SK-N-SH (cell line): ENCODE results near the gene FRYL. TPM values are rescaled to one million over a fixed set of nuclear protein-coding genes. Genes with fewer than 3 reads are reported as not detected.

Experiments used
- CTCF ChIA-PET: fragments of 300-600, 350-600 bp; formaldehyde crosslinking; extraction: SDS; loops from one replicate; lab custom pipeline; 2021; lab: Yijun Ruan, JAX
- POLR2A ChIA-PET: fragments of 350-600 bp; sonication (Branson Sonifier 250); formaldehyde crosslinking; extraction: SDS; loops from one replicate; lab custom pipeline; 2020; ENCODE audit warnings: antibody characterized with exemption, inconsistent platforms; lab: Yijun Ruan, JAX
- DNase-seq: peaks from one replicate; pipeline ENCODE4 v3.0.0; 2012
- H2AFZ ChIP-seq: fragments of 200-600 bp; sonication (generic); 2 replicates; pipeline ENCODE4 v1.8.1; 2016; ENCODE audit warnings: antibody characterized with exemption, mild to moderate bottlenecking, low read depth
- H3F3A ChIP-seq: fragments of 200-600 bp; sonication (generic); replicated peaks from 2 replicates; pipeline ENCODE3; 2016; ENCODE audit warnings: antibody characterized with exemption, mild to moderate bottlenecking; ENCODE audit not compliant: insufficient read depth
- H3K27ac ChIP-seq, 2 experiments: fragments of 200-500 bp in 1 of 2; fragments of 200-600 bp in 1 of 2; sonication (Bioruptor generic) in 1 of 2; sonication (generic), shearing (Covaris generic) in 1 of 2; 2 replicates each; pipeline versions ENCODE4 v1.5.1 to v1.6.1; 2014 to 2016; ENCODE audit warnings: low read depth in 2 of 2, inconsistent platforms in 1 of 2, low read length in 1 of 2, mild to moderate bottlenecking in 1 of 2, mixed read lengths in 1 of 2
- H3K27me3 ChIP-seq: fragments of 200-600 bp; sonication (generic), shearing (Covaris generic); 2 replicates; pipeline ENCODE4 v1.6.1; 2016; ENCODE audit warnings: mixed run types; ENCODE audit not compliant: insufficient read depth
- H3K36me3 ChIP-seq, 2 experiments: fragments of 200-500 bp in 1 of 2; fragments of 200-600 bp in 1 of 2; sonication (Bioruptor generic) in 1 of 2; sonication (generic) in 1 of 2; replicated peaks in 1 of 2; 2 replicates each; pipeline versions ENCODE3 to v1.5.1; 2014 to 2016; ENCODE audit warnings: low read length in 1 of 2, mild to moderate bottlenecking in 1 of 2; ENCODE audit not compliant: insufficient read depth in 2 of 2, control insufficient read depth in 1 of 2
- H3K4me1 ChIP-seq, 2 experiments: fragments of 200-500 bp in 1 of 2; fragments of 200-600 bp in 1 of 2; sonication (Bioruptor generic) in 1 of 2; sonication (generic), shearing (Covaris generic) in 1 of 2; 2 replicates each; pipeline versions ENCODE4 v1.5.1 to v1.6.1; 2014 to 2016; ENCODE audit warnings: low read depth in 1 of 2, low read length in 1 of 2, mixed run types in 1 of 2; ENCODE audit not compliant: insufficient read depth in 2 of 2, control insufficient read depth in 1 of 2
- H3K4me2 ChIP-seq: fragments of 200-600 bp; sonication (generic), shearing (Covaris generic); 2 replicates; pipeline ENCODE4 v1.6.1; 2017; ENCODE audit warnings: mixed run types
- H3K4me3 ChIP-seq, 2 experiments: fragments of 200-500 bp in 1 of 2; fragments of 200-600 bp in 1 of 2; sonication (Bioruptor generic) in 1 of 2; sonication (generic), shearing (Covaris generic) in 1 of 2; 2 replicates each; pipeline versions ENCODE4 v1.5.1 to v1.8.1; 2014 to 2016; ENCODE audit warnings: low read depth in 2 of 2, inconsistent platforms in 1 of 2, low read length in 1 of 2, mild to moderate bottlenecking in 1 of 2, mixed read lengths in 1 of 2, moderate library complexity in 1 of 2
- H3K79me2 ChIP-seq: fragments of 200-600 bp; sonication (generic); 2 replicates; pipeline ENCODE4 v1.8.1; 2017; ENCODE audit warnings: mild to moderate bottlenecking; ENCODE audit not compliant: insufficient read depth
- H3K9ac ChIP-seq: fragments of 200-600 bp; sonication (generic); 2 replicates; pipeline ENCODE4 v1.6.1; 2017; ENCODE audit warnings: mixed run types
- H3K9me2 ChIP-seq: fragments of 200-600 bp; sonication (generic); 2 replicates; pipeline ENCODE4 v1.6.1; 2017; ENCODE audit warnings: mixed run types
- H3K9me3 ChIP-seq: fragments of 200-600 bp; sonication (generic); 2 replicates; pipeline ENCODE4 v1.6.1; 2017; ENCODE audit warnings: mixed run types, mild to moderate bottlenecking, moderate library complexity
- H4K20me1 ChIP-seq: fragments of 200-600 bp; sonication (generic); 2 replicates; pipeline ENCODE4 v1.6.1; 2017; ENCODE audit warnings: mild to moderate bottlenecking, mixed run types; ENCODE audit not compliant: insufficient read depth
- EP300 ChIP-seq, 2 experiments: IDR thresholded peaks; 2 replicates each; pipeline versions ENCODE4 v1.4.0 to v1.6.1; 2012; ENCODE audit warnings: borderline replicate concordance in 1 of 2, low read depth in 1 of 2, low read length in 1 of 2
- FOSL2 ChIP-seq: IDR thresholded peaks from 2 replicates; pipeline ENCODE4 v1.4.0; 2012; ENCODE audit warnings: low read depth, mild to moderate bottlenecking, moderate library complexity, borderline replicate concordance
- FOXJ3 ChIP-seq: sonication (generic); formaldehyde crosslinking; IDR thresholded peaks from 2 replicates; pipeline ENCODE4 v1.5.1; 2020; ENCODE audit warnings: mild to moderate bottlenecking, missing genetic modification reagents
- GABPA ChIP-seq: IDR thresholded peaks from 2 replicates; pipeline ENCODE4 v1.4.0; 2012; ENCODE audit warnings: low read depth, mild to moderate bottlenecking
- MXI1 ChIP-seq: IDR thresholded peaks from 2 replicates; pipeline ENCODE4 v1.6.1; 2012; ENCODE audit warnings: mild to moderate bottlenecking, low read depth, low read length, improper control_type of control experiment
- NFIC ChIP-seq: IDR thresholded peaks from 2 replicates; pipeline ENCODE4 v1.4.0; 2012; ENCODE audit warnings: borderline replicate concordance
- NRF1 ChIP-seq: IDR thresholded peaks from 2 replicates; pipeline ENCODE4 v1.6.1; 2012; ENCODE audit warnings: low read depth, mild to moderate bottlenecking, low read length
- POLR2AphosphoS5 ChIP-seq: IDR thresholded peaks from 2 replicates; pipeline ENCODE4 v1.6.1; 2012; ENCODE audit warnings: low read depth, low read length
- RAD21 ChIP-seq: IDR thresholded peaks from 2 replicates; pipeline ENCODE4 v1.6.1; 2012; ENCODE audit warnings: mild to moderate bottlenecking, low read length
- RCOR1 ChIP-seq: fragments of 150-350 bp; IDR thresholded peaks from 2 replicates; pipeline ENCODE4 v1.6.1; 2017; ENCODE audit warnings: antibody characterized with exemption, low read length
- RXRA ChIP-seq: IDR thresholded peaks from 2 replicates; pipeline ENCODE4 v1.4.0; 2012; ENCODE audit warnings: low read depth, mild to moderate bottlenecking, borderline replicate concordance
- SIN3A ChIP-seq: IDR thresholded peaks from 2 replicates; pipeline ENCODE4 v1.6.1; 2012; ENCODE audit warnings: low read depth, mild to moderate bottlenecking, low read length, moderate library complexity, borderline replicate concordance
- SMC3 ChIP-seq: IDR thresholded peaks from 2 replicates; pipeline ENCODE4 v1.6.1; 2012; ENCODE audit warnings: low read depth, low read length, improper control_type of control experiment
- TAF1 ChIP-seq: IDR thresholded peaks from 2 replicates; pipeline ENCODE4 v1.6.1; 2012; ENCODE audit warnings: low read depth, mild to moderate bottlenecking, low read length, moderate library complexity, borderline replicate concordance
- TEAD4 ChIP-seq: IDR thresholded peaks from 2 replicates; pipeline ENCODE4 v1.4.0; 2012; ENCODE audit warnings: mild to moderate bottlenecking, borderline replicate concordance; ENCODE audit not compliant: insufficient read depth
- YY1 ChIP-seq: IDR thresholded peaks from 2 replicates; pipeline ENCODE4 v1.4.0; 2012; ENCODE audit warnings: low read depth, mild to moderate bottlenecking
- WGBS: methylation state at CpG from one replicate; pipeline ENCODE4 v1.1.6; 2017; ENCODE audit warnings: low lambda C conversion rate; 5-methylcytosine and 5-hydroxymethylcytosine counted together
- polyA plus RNA-seq, 3 experiments: library from polyadenylated mRNA; depleted of rRNA; stranded (reverse); fragments of >200 nt; gene quantifications; 2 replicates each; pipeline ENCODE4 v1.2.3, GENCODE V29; 2012
- TF ChIP-seq, protein P1 (sequence below): fragments of 150-350 bp; IDR thresholded peaks from 2 replicates; pipeline ENCODE4 v1.6.1; 2017; ENCODE audit warnings: antibody characterized with exemption, low read length, low read depth, borderline replicate concordance
- TF ChIP-seq, protein P2 (sequence below): IDR thresholded peaks from 2 replicates; pipeline ENCODE4 v1.4.0; 2012; ENCODE audit warnings: low read depth, borderline replicate concordance

The FRYL gene
- polyA plus RNA-seq, 1 of the 3 experiments (the other 2 are of a cell fraction) = 8.2 TPM

GRCh38 chr4:48504026-48504330, 276.1 kb downstream of the FRYL start:
- ChIA-PET CTCF (interaction anchor here (1.1 kb wide), 1 partner anchor 33 kb away, joined by 3 read pairs; no protein-coding TSS in a partner anchor), POLR2A (no interaction called here)
- H3F3A ChIP-seq = peaks cover 7% of the 10 kb centered on the region
- H3K4me1 ChIP-seq = no peaks in the 10 kb centered on the region; a peak in 2 of 4 replicates
- DNase-seq = no peak
- H4K20me1 ChIP-seq = no peaks in the 10 kb centered on the region
- H3K4me3 ChIP-seq = no peak overlapping the region
- TF ChIP-seq, protein P1, sequence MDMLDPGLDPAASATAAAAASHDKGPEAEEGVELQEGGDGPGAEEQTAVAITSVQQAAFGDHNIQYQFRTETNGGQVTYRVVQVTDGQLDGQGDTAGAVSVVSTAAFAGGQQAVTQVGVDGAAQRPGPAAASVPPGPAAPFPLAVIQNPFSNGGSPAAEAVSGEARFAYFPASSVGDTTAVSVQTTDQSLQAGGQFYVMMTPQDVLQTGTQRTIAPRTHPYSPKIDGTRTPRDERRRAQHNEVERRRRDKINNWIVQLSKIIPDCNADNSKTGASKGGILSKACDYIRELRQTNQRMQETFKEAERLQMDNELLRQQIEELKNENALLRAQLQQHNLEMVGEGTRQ = no peak
- TF ChIP-seq SIN3A = no peak
- TF ChIP-seq FOSL2 = no peak
- no peak for TF ChIP-seq MXI1
- TF ChIP-seq YY1 = no peak
- no peak for TF ChIP-seq NFIC
- peaks cover 62 to 69% of the 10 kb centered on the region in 2 experiments for H3K36me3 ChIP-seq
- WGBS = 95% methylated on average over 2 of the region's 2 CpGs
- H3K27ac ChIP-seq = no peak overlapping the region
- H3K4me2 ChIP-seq = no peak overlapping the region
- no peaks in the 10 kb centered on the region for H3K27me3 ChIP-seq
- no peaks in the 10 kb centered on the region for H3K9me3 ChIP-seq
- H2AFZ ChIP-seq = no peak overlapping the region
- no peak overlapping the region for H3K9ac ChIP-seq
- no peaks in the 10 kb centered on the region for H3K9me2 ChIP-seq
- H3K79me2 ChIP-seq = no peaks in the 10 kb centered on the region; the same call in 1 of the 2 replicates

DNA sequence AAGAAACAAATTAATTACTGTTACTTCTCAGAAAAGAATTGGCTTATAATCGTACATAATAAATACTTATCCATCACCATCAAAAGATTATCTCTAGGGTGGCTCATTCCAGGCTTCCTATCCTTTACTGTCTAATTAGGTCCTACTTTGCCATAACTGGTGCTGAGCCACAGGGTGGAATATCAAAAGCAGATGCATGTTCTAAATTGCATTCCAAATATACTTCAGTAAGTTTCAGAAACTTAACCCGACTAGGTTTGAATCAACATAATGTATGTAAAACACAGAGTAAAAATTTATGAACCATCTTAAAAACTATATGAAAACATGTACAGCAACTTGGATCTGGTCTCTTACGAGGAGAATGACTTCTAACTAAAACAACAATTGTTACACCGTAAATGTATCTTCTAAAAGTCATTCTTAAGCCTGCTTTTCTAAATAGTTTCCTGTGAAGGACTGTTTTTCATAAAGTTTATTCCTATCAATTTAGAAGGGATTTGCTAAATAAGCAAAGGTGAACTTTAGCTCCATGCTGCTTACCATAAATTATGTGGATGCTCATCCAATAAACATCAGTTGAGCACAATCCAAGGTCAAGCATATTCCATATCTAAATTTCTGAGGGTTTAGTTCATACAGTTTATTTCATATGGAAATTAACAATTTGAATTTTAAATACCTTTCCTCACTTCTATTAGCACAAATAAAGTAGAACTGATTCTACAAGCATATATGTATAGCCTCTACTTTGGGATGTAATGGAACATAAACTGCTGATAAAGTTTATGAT, 276.6 kb downstream of the FRYL start:
- no peaks in the 10 kb centered on the region; a peak in 2 of 4 replicates for H3K4me1 ChIP-seq
- no peak overlapping the region for H3K4me2 ChIP-seq
- 52% methylated on average over 4 of the region's 4 CpGs for WGBS

More for the DNA sequence above, 276.6 kb downstream of the FRYL start:
- no peak overlapping the region for H2AFZ ChIP-seq
- H3K9me3 ChIP-seq = no peaks in the 10 kb centered on the region
- H3K79me2 ChIP-seq = no peaks in the 10 kb centered on the region; the same call in 1 of the 2 replicates
- H3F3A ChIP-seq = peaks cover 7% of the 10 kb centered on the region
- peaks cover 64 to 69% of the 10 kb centered on the region in 2 experiments for H3K36me3 ChIP-seq
- TF ChIP-seq GABPA (no peak), TAF1 (no peak), EP300 (IDR thresholded peaks at IDR 0.05; ENCODE audit: borderline replicate concordance in 1 of 2, low read depth in 1 of 2, low read length in 1 of 2) (no peak), SMC3 (no peak), FOXJ3 (CRISPR knock-in tag) (no peak), RCOR1 (no peak), TEAD4 (no peak), RAD21 (no peak), NRF1 (no peak), RXRA (no peak), POLR2AphosphoS5 (no peak), FOSL2 (no peak)
- TF ChIP-seq, protein P2, sequence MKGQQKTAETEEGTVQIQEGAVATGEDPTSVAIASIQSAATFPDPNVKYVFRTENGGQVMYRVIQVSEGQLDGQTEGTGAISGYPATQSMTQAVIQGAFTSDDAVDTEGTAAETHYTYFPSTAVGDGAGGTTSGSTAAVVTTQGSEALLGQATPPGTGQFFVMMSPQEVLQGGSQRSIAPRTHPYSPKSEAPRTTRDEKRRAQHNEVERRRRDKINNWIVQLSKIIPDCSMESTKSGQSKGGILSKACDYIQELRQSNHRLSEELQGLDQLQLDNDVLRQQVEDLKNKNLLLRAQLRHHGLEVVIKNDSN = no peak
- CTCF ChIA-PET = interaction anchor here (1.1 kb wide), 1 partner anchor 33 kb away, joined by 3 read pairs; no protein-coding TSS in a partner anchor
- no peak overlapping the region for H3K9ac ChIP-seq
- POLR2A ChIA-PET = no interaction called here
- DNase-seq = no peak
- no peaks in the 10 kb centered on the region for H4K20me1 ChIP-seq
- H3K27ac ChIP-seq = no peak overlapping the region; a peak in 1 of 4 replicates
- H3K4me3 ChIP-seq = no peak overlapping the region
- H3K9me2 ChIP-seq = no peaks in the 10 kb centered on the region
- no peaks in the 10 kb centered on the region for H3K27me3 ChIP-seq
